ENCODE data around the gene CDA.

Gene CDA

DNA sequence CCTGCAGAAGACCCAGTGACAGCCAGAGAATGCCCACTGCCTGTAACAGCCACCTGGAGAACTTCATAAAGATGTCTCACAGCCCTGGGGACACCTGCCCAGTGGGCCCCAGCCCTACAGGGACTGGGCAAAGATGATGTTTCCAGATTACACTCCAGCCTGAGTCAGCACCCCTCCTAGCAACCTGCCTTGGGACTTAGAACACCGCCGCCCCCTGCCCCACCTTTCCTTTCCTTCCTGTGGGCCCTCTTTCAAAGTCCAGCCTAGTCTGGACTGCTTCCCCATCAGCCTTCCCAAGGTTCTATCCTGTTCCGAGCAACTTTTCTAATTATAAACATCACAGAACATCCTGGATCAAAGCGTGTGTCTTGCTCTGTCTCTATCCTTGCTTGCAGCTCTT lies 29.7 kb downstream of the CDA start:
- no peak for DNase-seq

GRCh38 chr1:20619999-20620398 lies 31.1 kb downstream of the CDA start:
- no peak for DNase-seq

DNA sequence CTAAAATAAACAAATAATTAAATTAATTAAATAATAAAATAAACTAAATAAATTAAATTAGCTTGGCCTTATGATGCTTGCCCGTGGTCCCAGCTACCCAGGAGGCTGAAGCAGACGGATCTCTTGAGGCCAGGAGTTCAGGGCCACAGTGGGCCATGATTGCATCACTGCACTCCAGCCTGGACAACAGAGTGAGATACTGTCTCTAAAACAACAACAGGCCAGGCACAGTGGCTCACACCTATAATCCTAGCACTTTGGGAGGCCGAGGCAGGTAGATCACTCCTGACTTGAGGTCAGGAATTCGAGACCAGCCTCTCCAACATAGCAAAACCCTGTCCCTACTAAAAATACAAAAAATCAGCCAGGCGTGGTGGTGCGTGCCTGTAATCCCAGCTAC lies 32.1 kb downstream of the CDA start:
- DNase-seq = no peak

GRCh38 chr1:20624709-20625108 lies 35.8 kb downstream of the CDA start:
- DNase-seq = no peak

GRCh38 chr1:20625176-20626097 lies 36.5 kb downstream of the CDA start:
- DNase-seq = no peak

- no peak for DNase-seq
Observed at GRCh38 chr1:20626098-20626427, 37.2 kb downstream of the CDA start.

GRCh38 chr1:20626524-20626923 lies 37.6 kb downstream of the CDA start:
- no peak for DNase-seq

- DNase-seq = no peak
Observed at GRCh38 chr1:20630729-20631128, 41.8 kb downstream of the CDA start.

- no peak for DNase-seq
Observed at GRCh38 chr1:20632386-20632785, 43.5 kb downstream of the CDA start.

GRCh38 chr1:20633190-20634064 lies 44.5 kb downstream of the CDA start, which contains the start of gene PINK1:
Gene PINK1 (plus strand): TSS chr1:20633458. CDS start chr1:20633549, 91 bp downstream.
- DNase-seq = peak; percentile 37 to 63

DNA sequence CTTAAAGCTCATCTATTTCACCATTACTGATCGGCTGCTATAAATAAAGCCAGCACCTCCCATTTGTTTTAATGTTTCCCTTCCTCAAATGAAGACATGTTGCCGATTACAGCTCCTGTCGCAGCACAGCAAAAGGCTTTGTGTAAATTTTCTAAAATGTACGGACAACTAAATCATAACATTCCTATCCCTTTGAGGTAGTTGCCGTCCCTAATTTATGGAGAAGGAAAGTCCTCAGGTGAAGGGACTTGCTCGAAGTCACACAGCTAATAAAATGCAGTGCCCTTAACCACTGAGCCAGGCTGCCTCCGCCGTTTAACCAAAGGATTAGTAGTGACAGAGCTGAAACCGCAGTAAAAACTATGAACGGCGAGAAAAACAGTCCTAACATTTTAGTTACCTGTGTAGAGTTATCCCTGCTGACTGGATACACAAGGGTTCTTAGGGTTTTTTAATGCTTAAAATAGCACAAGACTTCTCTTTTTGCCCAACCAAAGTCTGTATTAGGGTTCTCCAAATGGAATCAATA lies 45.2 kb downstream of the CDA start:
- no peak for DNase-seq

- no peak for DNase-seq
Observed at GRCh38 chr1:20634594-20635084, 45.7 kb downstream of the CDA start.

DNA sequence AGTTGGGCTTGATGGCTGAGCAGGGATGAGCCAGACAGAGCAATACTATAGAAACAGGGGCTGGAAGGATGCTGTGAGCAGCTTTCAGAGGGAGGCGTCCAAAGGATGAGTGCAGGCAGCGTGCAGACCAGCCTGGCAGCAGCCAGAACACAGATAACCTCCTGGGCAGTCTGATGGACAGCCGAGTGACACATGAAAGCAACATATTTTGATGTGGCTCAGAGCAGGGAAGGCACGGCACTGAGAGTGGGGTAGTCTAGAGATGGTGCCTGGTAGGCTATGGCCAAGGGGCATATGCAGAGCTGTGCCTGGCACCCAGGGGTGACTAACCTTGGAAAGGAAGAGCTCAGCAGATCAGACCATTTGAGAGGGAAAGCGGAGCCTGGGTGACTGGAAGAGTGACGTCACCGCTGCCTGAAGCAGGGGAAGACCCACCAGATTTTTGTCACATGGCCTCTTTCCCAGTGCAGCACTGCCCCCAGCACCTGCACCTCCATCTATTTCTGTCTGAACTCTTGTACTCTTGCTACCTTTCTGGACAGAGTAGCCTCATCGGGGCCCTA lies 48.0 kb downstream of the CDA start:
- no peak for DNase-seq

GRCh38 chr1:20640183-20640597 lies 51.3 kb downstream of the CDA start:
- DNase-seq = peak; percentile 14 to 43

DNA sequence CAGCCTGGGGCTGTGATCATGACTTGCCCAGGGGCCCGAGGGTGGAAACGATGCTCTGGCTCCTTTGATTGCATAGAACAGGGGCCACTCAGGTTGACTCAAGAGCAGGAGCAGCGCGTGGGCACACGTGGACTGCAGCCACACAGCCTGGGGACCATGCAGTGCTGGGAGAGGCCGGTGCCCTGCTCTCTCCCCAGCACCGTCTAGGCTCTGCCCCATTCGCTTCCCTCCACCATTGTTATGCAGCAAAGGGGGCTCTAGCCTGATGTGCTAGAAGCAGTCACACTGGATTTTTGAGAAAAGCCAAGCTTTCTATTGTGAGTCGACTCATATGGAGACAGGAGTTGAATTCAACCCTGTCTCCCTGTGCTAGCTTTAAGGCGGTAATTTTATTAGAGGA lies 53.1 kb downstream of the CDA start:
- no peak for DNase-seq

GRCh38 chr1:20643080-20643479 lies 54.2 kb downstream of the CDA start:
- DNase-seq = no peak

DNA sequence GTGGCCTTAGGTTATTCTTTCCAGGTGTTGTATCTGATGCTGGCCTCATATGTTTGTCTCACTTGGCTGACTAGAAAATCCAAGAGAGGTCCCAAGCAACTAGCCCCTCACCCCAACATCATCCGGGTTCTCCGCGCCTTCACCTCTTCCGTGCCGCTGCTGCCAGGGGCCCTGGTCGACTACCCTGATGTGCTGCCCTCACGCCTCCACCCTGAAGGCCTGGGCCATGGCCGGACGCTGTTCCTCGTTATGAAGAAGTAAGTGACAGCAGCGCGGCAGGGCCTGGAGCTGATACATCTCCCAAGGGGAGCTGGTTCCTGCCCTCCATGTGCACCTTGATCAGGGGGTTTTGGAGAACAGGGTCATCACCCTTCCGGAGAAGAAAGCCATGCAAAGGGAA lies 55.5 kb downstream of the CDA start:
- no peak for DNase-seq

- no peak for DNase-seq
Observed at GRCh38 chr1:20645414-20645813, 56.5 kb downstream of the CDA start.

- no peak for DNase-seq
Observed at GRCh38 chr1:20648438-20648837, 59.5 kb downstream of the CDA start.

DNA sequence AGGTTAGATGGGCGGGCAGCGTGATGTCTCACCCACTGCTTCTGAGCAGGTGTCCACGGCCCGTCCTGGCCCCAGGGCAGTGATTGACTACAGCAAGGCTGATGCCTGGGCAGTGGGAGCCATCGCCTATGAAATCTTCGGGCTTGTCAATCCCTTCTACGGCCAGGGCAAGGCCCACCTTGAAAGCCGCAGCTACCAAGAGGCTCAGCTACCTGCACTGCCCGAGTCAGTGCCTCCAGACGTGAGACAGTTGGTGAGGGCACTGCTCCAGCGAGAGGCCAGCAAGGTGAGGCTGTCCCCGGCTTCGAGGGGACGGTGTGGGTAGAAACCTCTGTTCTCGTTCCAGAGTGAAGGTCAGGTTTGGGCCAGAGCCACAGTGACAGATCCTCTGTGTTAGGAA lies 60.0 kb downstream of the CDA start:
- no peak for DNase-seq

- DNase-seq = no peak
Observed at GRCh38 chr1:20652300-20652699, 63.4 kb downstream of the CDA start.

DNA sequence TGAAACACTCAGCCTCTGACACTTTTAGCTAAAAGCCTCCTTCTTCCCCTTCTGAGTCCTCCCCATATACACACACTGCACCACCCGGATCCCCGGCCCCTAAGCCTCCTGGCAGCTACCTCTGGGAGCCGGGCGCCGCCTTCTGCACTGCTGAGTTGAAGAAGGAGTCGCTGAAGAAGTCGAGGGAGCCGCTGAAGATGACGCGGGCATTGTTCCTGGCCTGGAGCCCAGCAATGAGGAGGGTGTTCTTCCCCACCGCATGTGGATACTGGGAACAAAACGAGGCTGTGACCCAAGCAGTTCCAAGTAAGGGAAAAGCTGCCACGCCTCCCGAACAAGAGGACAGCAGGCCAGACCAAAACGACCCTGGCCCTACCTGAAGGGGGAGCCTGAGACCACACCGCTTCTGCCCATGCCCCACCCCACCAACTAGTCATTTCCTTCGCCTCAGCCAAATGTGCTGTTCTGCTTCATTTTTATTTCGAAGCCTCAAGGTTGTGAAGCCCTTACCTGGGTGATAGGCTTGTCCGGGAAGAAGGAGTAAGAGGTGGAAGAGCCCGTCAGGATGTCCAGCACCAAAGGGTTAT lies 65.3 kb downstream of the CDA start:
- peak in 1 of 2 donors; percentile 11 for DNase-seq

DNA sequence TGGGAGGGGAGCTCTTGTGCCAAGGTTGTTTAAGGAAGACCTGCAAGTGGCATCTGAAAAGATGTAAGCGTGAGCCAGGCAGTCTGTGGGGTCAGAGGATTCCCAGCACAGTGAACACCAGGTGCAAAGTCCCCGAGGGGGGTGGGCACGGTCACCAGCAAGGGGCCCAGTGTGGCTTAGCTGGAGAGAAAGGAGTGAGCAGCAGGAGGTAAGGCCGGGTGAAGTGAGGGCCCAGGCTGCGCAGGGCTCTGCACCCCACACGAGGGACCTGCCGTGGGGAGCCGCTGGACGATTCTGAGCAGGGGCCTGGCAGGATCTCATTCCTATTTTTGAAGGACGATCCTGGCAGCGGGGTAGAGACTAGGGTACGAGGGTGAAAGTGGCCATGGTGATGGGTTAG lies 68.1 kb downstream of the CDA start:
- DNase-seq = no peak

Data from hippocampal formation (tissue), 2 donors.